HepG2 (cell line): ENCODE measurements around the gene PALM3. TPM values are rescaled to one million over a fixed set of nuclear protein-coding genes. Genes with fewer than 3 reads are reported as not detected.

ENCODE experiments used
- ARHGAP35 ChIP-seq: sonication (generic); formaldehyde crosslinking; IDR thresholded peaks from 2 replicates; pipeline ENCODE4 v1.9.0; 2022; ENCODE audit warnings: mild to moderate bottlenecking, inconsistent platforms, moderate library complexity, missing genetic modification reagents, borderline replicate concordance
- ATF2 ChIP-seq: sonication (generic); formaldehyde crosslinking; IDR thresholded peaks from 2 replicates; pipeline ENCODE4 v1.4.0; 2020; ENCODE audit warnings: missing genetic modification reagents
- ETV5 ChIP-seq: IDR thresholded peaks from 2 replicates; pipeline ENCODE4 v1.6.1; 2018; ENCODE audit warnings: missing biosample characterization, missing genetic modification reagents, inconsistent platforms, borderline replicate concordance
- HIC2 ChIP-seq: sonication (generic); formaldehyde crosslinking; IDR thresholded peaks from 2 replicates; pipeline ENCODE4 v1.9.0; 2022; ENCODE audit warnings: low read depth, missing genetic modification reagents
- IRF1 ChIP-seq: sonication (generic); formaldehyde crosslinking; IDR thresholded peaks from 2 replicates; pipeline ENCODE4 v1.4.0; 2020; ENCODE audit warnings: low read depth, mild to moderate bottlenecking, missing genetic modification reagents
- MED13 ChIP-seq: sonication (generic); formaldehyde crosslinking; IDR thresholded peaks from 2 replicates; pipeline ENCODE4 v1.5.0; 2020; ENCODE audit warnings: missing genetic modification reagents
- MXD1 ChIP-seq: sonication (generic); formaldehyde crosslinking; IDR thresholded peaks from 2 replicates; pipeline ENCODE4 v1.4.0; 2020; ENCODE audit warnings: mild to moderate bottlenecking, missing genetic modification reagents
- PAX8 ChIP-seq: sonication (generic); formaldehyde crosslinking; IDR thresholded peaks from 2 replicates; pipeline ENCODE4 v1.8.0; 2022; ENCODE audit warnings: mild to moderate bottlenecking, missing genetic modification reagents, borderline replicate concordance
- REST ChIP-seq, 2 experiments: IDR thresholded peaks; 2 replicates each; pipeline ENCODE4 v1.6.1; 2011 to 2012; ENCODE audit warnings: low read length in 2 of 2, borderline replicate concordance in 1 of 2, low read depth in 1 of 2, mild to moderate bottlenecking in 1 of 2, moderate library complexity in 1 of 2
- SP2 ChIP-seq: sonication (generic); formaldehyde crosslinking; IDR thresholded peaks from 2 replicates; pipeline ENCODE4 v1.5.1; 2020; ENCODE audit warnings: mild to moderate bottlenecking, missing genetic modification reagents
- SUZ12 ChIP-seq: fragments of 150-350 bp; IDR thresholded peaks from 2 replicates; pipeline ENCODE4 v1.6.1; 2014; ENCODE audit warnings: low read depth, low read length
- ZBTB3 ChIP-seq: sonication (generic); formaldehyde crosslinking; IDR thresholded peaks from 2 replicates; pipeline ENCODE4 v1.4.0; 2020; ENCODE audit warnings: low read depth, mild to moderate bottlenecking, moderate library complexity, missing genetic modification reagents, borderline replicate concordance
- ZBTB43 ChIP-seq: sonication (generic); formaldehyde crosslinking; conservative IDR thresholded peaks from 2 replicates; pipeline ENCODE4 v1.4.0; 2020; ENCODE audit warnings: missing genetic modification reagents
- ZFP91 ChIP-seq: sonication (generic); formaldehyde crosslinking; IDR thresholded peaks from 2 replicates; pipeline ENCODE4 v1.9.0; 2022; ENCODE audit warnings: missing genetic modification reagents, mild to moderate bottlenecking, borderline replicate concordance
- polyA plus RNA-seq, 8 experiments: library from polyadenylated mRNA; depleted of rRNA in 3 of 8; stranded (reverse) in 7 of 8; unstranded in 1 of 8; fragments of >200 nt; fragmentation: Illumina TruSeq in 4 of 8; extraction: Trizol in 4 of 8; gene quantifications; 2 replicates each; pipeline versions ENCODE4 v1.2.1 to v1.2.3, GENCODE V29; 2011 to 2016; ENCODE audit warnings: low read depth in 4 of 8, missing spikeins in 1 of 8, mixed read lengths in 1 of 8; ENCODE audit not compliant: insufficient read depth in 1 of 8
- total RNA-seq, 5 experiments: library from RNA; depleted of rRNA; stranded (reverse); fragments of >200 nt; fragmentation: Illumina TruSeq; extraction: Trizol; gene quantifications; 2 replicates each; pipeline ENCODE4 v1.2.3, GENCODE V29; 2016; ENCODE audit warnings: low read depth in 1 of 5

The PALM3 gene
- total and polyA plus RNA-seq, 2 of the 13 experiments (the other 11 are each of a cell fraction or from before 2014, with no cell fraction given): 0.79 to 2.4 TPM

- no peak for TF ChIP-seq HIC2 (CRISPR knock-in tag)
- no peak for TF ChIP-seq IRF1
- no peak for TF ChIP-seq REST (IDR thresholded peaks at IDR 0.05; ENCODE audit: borderline replicate concordance in 1 of 2, low read depth in 1 of 2, low read length in 2 of 2)
- no peak for TF ChIP-seq ZBTB3 (CRISPR knock-in tag)
- no peak for TF ChIP-seq ETV5 (CRISPR knock-in tag)
- no peak for TF ChIP-seq MED13 (CRISPR knock-in tag)
- TF ChIP-seq ATF2 (CRISPR knock-in tag): no peak
- no peak for TF ChIP-seq ARHGAP35 (CRISPR knock-in tag)
- TF ChIP-seq PAX8: no peak
- TF ChIP-seq SUZ12: no peak
- TF ChIP-seq ZBTB43 (CRISPR knock-in tag): no peak
- no peak for TF ChIP-seq SP2 (CRISPR knock-in tag)
- TF ChIP-seq ZFP91 (CRISPR knock-in tag): 0 out of 2 replicates have a peak, but pooled peaks have one; percentile 31
- no peak; the same call in 1 of the 2 replicates for TF ChIP-seq MXD1 (CRISPR knock-in tag)
Measured at GRCh38 chr19:14091081-14091812, 29.4 kb upstream of the PALM3 start (continued).
